ENCODE data around the gene DHX34. TPM values are rescaled to one million over a fixed set of nuclear protein-coding genes. Genes with fewer than 3 reads are reported as not detected.
A peak's percentile ranks its signal among the peaks of the same experiment; 100 is the strongest.

Gene DHX34
- total and polyA plus RNA-seq, 2 donors (not counting 1 experiment from before 2014, with no cell fraction given): 2.6 to 8.3 TPM

DNA sequence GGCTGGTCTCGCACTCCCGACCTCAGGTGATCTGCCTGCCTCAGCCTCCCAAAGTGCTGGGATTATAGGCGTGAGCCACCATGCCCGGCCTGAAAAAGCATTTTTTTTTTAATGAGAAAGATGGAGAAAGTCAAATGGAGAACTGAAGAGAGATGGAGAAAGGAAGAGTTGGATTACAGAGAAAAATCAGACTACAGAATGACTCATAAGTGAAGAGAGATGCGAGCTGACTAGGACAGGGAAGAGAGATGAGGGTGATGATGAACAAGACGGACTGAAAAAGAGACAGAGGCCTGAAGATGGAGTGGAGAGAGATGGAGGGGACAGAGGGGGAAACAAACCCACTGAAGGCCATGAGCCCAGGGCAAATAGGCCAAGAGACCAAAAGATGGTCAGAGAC, 1.5 kb downstream of the DHX34 start:
- Histone ChIP-seq H3K4me1 (ENCODE audit: control insufficient read depth, extremely low read depth, insufficient read depth, low read length) (peaks cover 3% of the 10 kb centered on the region), H3K36me3 (ENCODE audit: control insufficient read depth, insufficient read depth, low read length) (peaks cover 11% of the 10 kb centered on the region), H4K20me1 (ENCODE audit: control insufficient read depth, extremely low read depth, insufficient read depth, low read length) (no peaks in the 10 kb centered on the region), H3K79me2 (ENCODE audit: control insufficient read depth, insufficient read depth, low read length) (peaks cover 11% of the 10 kb centered on the region), H2AFZ (ENCODE audit: low read length) (no peak overlapping the region), H3K9me3 (ENCODE audit: control insufficient read depth, insufficient read depth, low read depth, low read length) (no peaks in the 10 kb centered on the region), H3K27me3 (ENCODE audit: control insufficient read depth, insufficient read depth, low read length) (no peaks in the 10 kb centered on the region), H3K4me2 (ENCODE audit: extremely low read depth, insufficient read depth, low read length) (no peak overlapping the region), H3K27ac (ENCODE audit: insufficient read depth, low read length) (no peak overlapping the region), H3K9ac (ENCODE audit: insufficient read depth, low read length) (no peak overlapping the region), H3K4me3 (replicated peaks in 1 of 4; ENCODE audit: control extremely low read depth in 1 of 4, insufficient read depth in 1 of 4, low read depth in 3 of 4, low read length in 4 of 4) (no peak overlapping the region)
- TF ChIP-seq CTCF (conservative IDR thresholded peaks at IDR 0.05 in 1 of 2, IDR thresholded peaks at IDR 0.05 in 1 of 2; ENCODE audit: low read depth in 1 of 2, low read length in 2 of 2) (no peak), EZH2 (IDR thresholded peaks at IDR 0.05; ENCODE audit: low read length, missing control alignments) (no peak)
- DNase-seq (ENCODE audit: low read depth in 2 of 2): no peak

GRCh38 chr19:47351548-47351947, 2.4 kb downstream of the DHX34 start:
- Histone ChIP-seq H3K27me3 (ENCODE audit: control insufficient read depth, insufficient read depth, low read length) (no peaks in the 10 kb centered on the region), H4K20me1 (ENCODE audit: control insufficient read depth, extremely low read depth, insufficient read depth, low read length) (no peaks in the 10 kb centered on the region), H3K9ac (ENCODE audit: insufficient read depth, low read length) (no peak overlapping the region), H3K79me2 (ENCODE audit: control insufficient read depth, insufficient read depth, low read length) (peaks cover 11% of the 10 kb centered on the region), H3K9me3 (ENCODE audit: control insufficient read depth, insufficient read depth, low read depth, low read length) (no peaks in the 10 kb centered on the region), H3K4me2 (ENCODE audit: extremely low read depth, insufficient read depth, low read length) (no peak overlapping the region), H3K36me3 (ENCODE audit: control insufficient read depth, insufficient read depth, low read length) (peaks cover 11% of the 10 kb centered on the region), H3K4me1 (ENCODE audit: control insufficient read depth, extremely low read depth, insufficient read depth, low read length) (peaks cover 3% of the 10 kb centered on the region), H3K27ac (ENCODE audit: insufficient read depth, low read length) (no peak overlapping the region), H2AFZ (ENCODE audit: low read length) (no peak overlapping the region), H3K4me3 (replicated peaks in 1 of 4; ENCODE audit: control extremely low read depth in 1 of 4, insufficient read depth in 1 of 4, low read depth in 3 of 4, low read length in 4 of 4) (no peak overlapping the region)
- TF ChIP-seq CTCF (conservative IDR thresholded peaks at IDR 0.05 in 1 of 2, IDR thresholded peaks at IDR 0.05 in 1 of 2; ENCODE audit: low read depth in 1 of 2, low read length in 2 of 2) (no peak), EZH2 (IDR thresholded peaks at IDR 0.05; ENCODE audit: low read length, missing control alignments) (no peak)
- DNase-seq (ENCODE audit: low read depth in 2 of 2): peak; percentile 33 to 43

DNA sequence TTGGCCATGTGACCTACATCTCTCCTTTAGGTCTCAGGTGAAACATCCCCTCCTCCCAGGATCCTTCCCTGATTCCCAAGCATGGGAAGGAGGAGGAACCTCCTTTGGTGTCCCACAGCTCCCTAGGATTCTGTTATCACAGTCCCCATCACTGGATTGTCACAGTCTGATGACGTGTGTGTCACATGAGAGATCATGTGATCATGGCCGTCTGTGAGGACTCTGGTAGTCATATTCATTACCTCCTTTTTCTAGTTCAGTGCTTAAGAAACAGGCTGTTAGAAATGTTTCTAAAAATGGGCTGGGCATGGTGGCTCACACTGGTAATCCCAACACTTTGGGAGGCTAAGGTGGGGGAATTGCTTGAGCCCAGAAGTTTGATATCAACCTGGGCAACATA, 3.0 kb downstream of the DHX34 start:
- H3K4me3 ChIP-seq (replicated peaks in 1 of 4; ENCODE audit: control extremely low read depth in 1 of 4, insufficient read depth in 1 of 4, low read depth in 3 of 4, low read length in 4 of 4): no peak overlapping the region
- TF ChIP-seq EZH2 (IDR thresholded peaks at IDR 0.05; ENCODE audit: low read length, missing control alignments): no peak
- no peak for TF ChIP-seq CTCF (conservative IDR thresholded peaks at IDR 0.05 in 1 of 2, IDR thresholded peaks at IDR 0.05 in 1 of 2; ENCODE audit: low read depth in 1 of 2, low read length in 2 of 2)
- H3K79me2 ChIP-seq (ENCODE audit: control insufficient read depth, insufficient read depth, low read length): peaks cover 11% of the 10 kb centered on the region
- H3K9me3 ChIP-seq (ENCODE audit: control insufficient read depth, insufficient read depth, low read depth, low read length): no peaks in the 10 kb centered on the region
- no peaks in the 10 kb centered on the region for H4K20me1 ChIP-seq (ENCODE audit: control insufficient read depth, extremely low read depth, insufficient read depth, low read length)
- no peaks in the 10 kb centered on the region for H3K27me3 ChIP-seq (ENCODE audit: control insufficient read depth, insufficient read depth, low read length)
- no peak overlapping the region for H2AFZ ChIP-seq (ENCODE audit: low read length)
- no peak overlapping the region for H3K9ac ChIP-seq (ENCODE audit: insufficient read depth, low read length)
- H3K36me3 ChIP-seq (ENCODE audit: control insufficient read depth, insufficient read depth, low read length): peaks cover 11% of the 10 kb centered on the region
- no peak for DNase-seq (ENCODE audit: low read depth in 2 of 2)
- H3K27ac ChIP-seq (ENCODE audit: insufficient read depth, low read length): no peak overlapping the region
- peaks cover 3% of the 10 kb centered on the region for H3K4me1 ChIP-seq (ENCODE audit: control insufficient read depth, extremely low read depth, insufficient read depth, low read length)
- H3K4me2 ChIP-seq (ENCODE audit: extremely low read depth, insufficient read depth, low read length): no peak overlapping the region

Measured in fibroblast of lung (primary cell).